HG02588 (cell line): Measurements from ENCODE around the gene NTPCR.

Source experiments
- ATAC-seq: cut with Tn5 transposase; IDR thresholded peaks from one replicate; pipeline ENCODE4 v1.9.1; 2021; ENCODE audit warnings: mild to moderate bottlenecking, moderate library complexity; ENCODE audit not compliant: unreplicated experiment

The NTPCR gene

GRCh38 chr1:233006108-233006507, 55.7 kb downstream of the NTPCR start:
- ATAC-seq, result no peak

GRCh38 chr1:233006541-233006973, 56.1 kb downstream of the NTPCR start:
- no peak for ATAC-seq

GRCh38 chr1:233010146-233010545, 59.7 kb downstream of the NTPCR start:
- no peak for ATAC-seq

GRCh38 chr1:233012021-233012420, 61.6 kb downstream of the NTPCR start:
- ATAC-seq, result no peak

GRCh38 chr1:233015965-233016364, 65.6 kb downstream of the NTPCR start:
- no peak for ATAC-seq

GRCh38 chr1:233016798-233017197, 66.4 kb downstream of the NTPCR start:
- no peak for ATAC-seq

- no peak for ATAC-seq
These were observed 68.7 kb downstream of the NTPCR start for GRCh38 chr1:233019083-233019482.

- no peak for ATAC-seq
These were observed 69.4 kb downstream of the NTPCR start for GRCh38 chr1:233019778-233020325.

- ATAC-seq, result no peak
These were observed 70.0 kb downstream of the NTPCR start for GRCh38 chr1:233020426-233020825.

- no peak for ATAC-seq
These were observed 71.8 kb downstream of the NTPCR start for GRCh38 chr1:233022246-233022645.

- no peak for ATAC-seq
These were observed 73.8 kb downstream of the NTPCR start for GRCh38 chr1:233024199-233024598.

GRCh38 chr1:233025157-233025556, 74.7 kb downstream of the NTPCR start:
- no peak for ATAC-seq

- no peak for ATAC-seq
These were observed 75.2 kb downstream of the NTPCR start for GRCh38 chr1:233025567-233025966.

- ATAC-seq, result no peak
These were observed 76.6 kb downstream of the NTPCR start for GRCh38 chr1:233027046-233027445.

GRCh38 chr1:233031521-233031920, 81.1 kb downstream of the NTPCR start:
- ATAC-seq, result no peak

GRCh38 chr1:233032916-233033315, 82.5 kb downstream of the NTPCR start:
- ATAC-seq, result no peak

- ATAC-seq, result no peak
These were observed 83.0 kb downstream of the NTPCR start for GRCh38 chr1:233033361-233033760.
